Renal cortex interstitium (tissue), 11 donors: Measurements from ENCODE around the gene MVP. TPM values are rescaled to one million over a fixed set of nuclear protein-coding genes. Genes with fewer than 3 reads are reported as not detected.

Experiments used
- DNase-seq, 11 donors: peaks; one replicate each; pipeline ENCODE4 v3.0.0-alpha.2; 2013; ENCODE audit warnings: low read depth in 9 of 11, low spot score in 4 of 11; ENCODE audit errors: extremely low read depth in 1 of 11
- polyA plus RNA-seq, 3 donors: library from polyadenylated mRNA; unstranded; fragments of 120-200 nt; gene quantifications; one replicate each; pipeline ENCODE4 v1.2.1, GENCODE V29; 2013; ENCODE audit not compliant: insufficient read length in 3 of 3

MVP gene
- polyA plus RNA-seq, 3 donors, result 13.6 to 29.9 (median 14.0) TPM

- DNase-seq, result peak in 6 of 11 donors; percentile 61 to 70 (median 66)
Observed at GRCh38 chr16:29811896-29812665, 8.2 kb upstream of the MVP start, which contains the start of gene PRRT2. TSS of gene PRRT2 (plus strand) at chr16:29812193. CDS start at chr16:29813055, 862 bp downstream.

- no peak for DNase-seq
Observed at GRCh38 chr16:29812754-29813643, 7.3 kb upstream of the MVP start.

- no peak for DNase-seq
Observed at GRCh38 chr16:29813644-29814562, 6.4 kb upstream of the MVP start.

- no peak for DNase-seq
Observed at GRCh38 chr16:29814592-29814991, 5.7 kb upstream of the MVP start.

- no peak for DNase-seq
Observed at GRCh38 chr16:29815032-29815721, 5.1 kb upstream of the MVP start.

GRCh38 chr16:29815793-29816693 is 4.2 kb upstream of the MVP start, which contains the start of gene PAGR1:
TSS of gene PAGR1 (plus strand) at chr16:29816152. CDS start at chr16:29816526, 374 bp downstream.
- peak; percentile 95 to 100 (median 98) for DNase-seq

- peak in 1 of 11 donors; percentile 47 for DNase-seq
Observed at GRCh38 chr16:29816694-29817441, 3.4 kb upstream of the MVP start.

- DNase-seq, result no peak
Observed at GRCh38 chr16:29818082-29818481, 2.2 kb upstream of the MVP start.

- no peak for DNase-seq
Observed at GRCh38 chr16:29819506-29819905, 756 bp upstream of the MVP start.

- no peak for DNase-seq
Observed at GRCh38 chr16:29820730-29821642, 724 bp downstream of the MVP start.

GRCh38 chr16:29821643-29822115 is 1.4 kb downstream of the MVP start:
- no peak for DNase-seq

GRCh38 chr16:29824589-29825144 is 4.4 kb downstream of the MVP start:
- DNase-seq, result no peak

- no peak for DNase-seq
Observed at GRCh38 chr16:29825145-29826044, 5.1 kb downstream of the MVP start.

- DNase-seq, result no peak
Observed at GRCh38 chr16:29826342-29826695, 6.1 kb downstream of the MVP start.
